H1 (cell line): ENCODE data around the gene AHI1. TPM values are rescaled to one million over a fixed set of nuclear protein-coding genes. Genes with fewer than 3 reads are reported as not detected.

Experiments
- CTCF ChIA-PET: fragments of 300-600 bp; sonication (Branson Sonifier 250); formaldehyde crosslinking; loops from one replicate; lab custom pipeline; 2021; ENCODE audit not compliant: partially characterized antibody; lab: Charles Lee
- POLR2A ChIA-PET: fragments of 300-600 bp; sonication (Branson Sonifier 250); formaldehyde crosslinking; loops from one replicate; lab custom pipeline; 2021; ENCODE audit warnings: inconsistent platforms; ENCODE audit not compliant: partially characterized antibody; lab: Charles Lee
- DNase-seq, 2 experiments: peaks; one replicate each; pipeline versions ENCODE4 v3.0.0 to v3.0.0-alpha.2; 2010 to 2022; ENCODE audit warnings: low spot score in 2 of 2, low read depth in 1 of 2, mixed read lengths in 1 of 2
- FAIRE-seq: peaks from 2 replicates; lab custom pipeline; 2011; peaks lifted over from hg19 to GRCh38; lab: Jason Lieb, UNC
- H2AFZ ChIP-seq: 2 replicates; pipeline ENCODE4 v1.8.1; 2012; ENCODE audit warnings: low read length, inconsistent platforms
- H2AK5ac ChIP-seq: 2 replicates; pipeline ENCODE4 v1.6.1; 2013; ENCODE audit warnings: low read depth, low read length
- H2BK120ac ChIP-seq: replicated peaks from 2 replicates; pipeline ENCODE3; 2013; ENCODE audit warnings: low read depth, low read length, inconsistent platforms
- H2BK12ac ChIP-seq: 2 replicates; pipeline ENCODE4 v1.6.1; 2013; ENCODE audit warnings: low read depth, low read length
- H2BK15ac ChIP-seq: 2 replicates; pipeline ENCODE4 v1.6.1; 2013; ENCODE audit warnings: low read length
- H2BK20ac ChIP-seq: 2 replicates; pipeline ENCODE4 v1.6.1; 2013; ENCODE audit warnings: low read length
- H2BK5ac ChIP-seq: 2 replicates; pipeline ENCODE4 v1.6.1; 2013; ENCODE audit warnings: low read depth, low read length
- H3K14ac ChIP-seq: 2 replicates; pipeline ENCODE4 v1.6.1; 2013; ENCODE audit warnings: inconsistent platforms; ENCODE audit not compliant: insufficient read length
- H3K18ac ChIP-seq: 2 replicates; pipeline ENCODE4 v1.6.1; 2013; ENCODE audit warnings: low read length; ENCODE audit errors: extremely low read depth
- H3K23ac ChIP-seq: 2 replicates; pipeline ENCODE4 v1.6.1; 2013; ENCODE audit warnings: inconsistent platforms; ENCODE audit not compliant: insufficient read length
- H3K23me2 ChIP-seq: 2 replicates; pipeline ENCODE4 v1.6.1; 2013; ENCODE audit warnings: low read depth, low read length
- H3K27ac ChIP-seq: 2 replicates; pipeline ENCODE4 v1.6.1; 2011; ENCODE audit warnings: low read depth, low read length, inconsistent platforms
- H3K27me3 ChIP-seq, 4 experiments: replicated peaks in 1 of 4; 1 replicate in 1 of 4; 2 replicates in 3 of 4; pipeline versions ENCODE4 v1.6.1 to v1.8.1; 2011 to 2013; ENCODE audit warnings: low read length in 3 of 4, mild to moderate bottlenecking in 3 of 4, inconsistent platforms in 2 of 4, mixed read lengths in 2 of 4, moderate library complexity in 1 of 4; ENCODE audit not compliant: control insufficient read depth in 3 of 4, insufficient read depth in 3 of 4; ENCODE audit errors: extremely low read depth in 1 of 4
- H3K36me3 ChIP-seq, 4 experiments: 2 replicates each; pipeline versions ENCODE4 v1.6.1 to v1.8.1; 2011 to 2013; ENCODE audit warnings: mild to moderate bottlenecking in 4 of 4, low read length in 3 of 4, moderate library complexity in 2 of 4, control low read depth in 1 of 4, inconsistent platforms in 1 of 4; ENCODE audit not compliant: insufficient read depth in 4 of 4, control insufficient read depth in 2 of 4
- H3K4ac ChIP-seq: replicated peaks from 2 replicates; pipeline ENCODE3; 2013; ENCODE audit warnings: low read length, low read depth, mixed read lengths, inconsistent platforms; ENCODE audit not compliant: insufficient read length
- H3K4me1 ChIP-seq, 4 experiments: replicated peaks in 1 of 4; 1 replicate in 1 of 4; 2 replicates in 3 of 4; pipeline versions ENCODE4 v1.6.1 to v1.8.1; 2011 to 2013; ENCODE audit warnings: low read length in 3 of 4, inconsistent platforms in 2 of 4, mixed read lengths in 1 of 4; ENCODE audit not compliant: insufficient read depth in 4 of 4, control insufficient read depth in 3 of 4
- H3K4me2 ChIP-seq, 2 experiments: 2 replicates each; pipeline versions ENCODE4 v1.6.1 to v1.8.1; 2011 to 2013; ENCODE audit warnings: low read depth in 2 of 2, low read length in 2 of 2, control low read depth in 1 of 2, inconsistent platforms in 1 of 2, mild to moderate bottlenecking in 1 of 2; ENCODE audit not compliant: insufficient read depth in 1 of 2
- H3K4me3 ChIP-seq, 4 experiments: fragments of 200-600, 300-600 bp in 1 of 4; sonication (generic), shearing (Covaris generic), sonication (Bioruptor Twin) in 1 of 4; 2 replicates each; pipeline versions ENCODE4 v1.5.1 to v1.8.1; 2011 to 2016; ENCODE audit warnings: low read length in 4 of 4, low read depth in 3 of 4, control low read depth in 2 of 4, inconsistent platforms in 2 of 4, mild to moderate bottlenecking in 2 of 4, mixed read lengths in 1 of 4, moderate library complexity in 1 of 4; ENCODE audit not compliant: insufficient read depth in 2 of 4; ENCODE audit errors: extremely low read depth in 1 of 4
- H3K56ac ChIP-seq: replicated peaks from 2 replicates; pipeline ENCODE3; 2013; ENCODE audit warnings: low read depth, mild to moderate bottlenecking, mixed read lengths, low read length, inconsistent platforms; ENCODE audit not compliant: insufficient read length
- H3K79me1 ChIP-seq: 2 replicates; pipeline ENCODE4 v1.6.1; 2013; ENCODE audit warnings: low read depth, low read length, control low read depth
- H3K79me2 ChIP-seq, 2 experiments: 2 replicates each; pipeline versions ENCODE4 v1.6.1 to v1.8.1; 2012 to 2013; ENCODE audit warnings: low read length in 2 of 2, mild to moderate bottlenecking in 2 of 2, inconsistent platforms in 1 of 2; ENCODE audit not compliant: insufficient read depth in 2 of 2, control insufficient read depth in 1 of 2
- H3K9ac ChIP-seq, 4 experiments: replicated peaks in 1 of 4; 1 replicate in 1 of 4; 2 replicates in 3 of 4; pipeline versions ENCODE4 v1.6.1 to v1.8.1; 2011 to 2013; ENCODE audit warnings: low read depth in 3 of 4, low read length in 3 of 4, control low read depth in 2 of 4, mild to moderate bottlenecking in 2 of 4, moderate library complexity in 2 of 4, inconsistent platforms in 1 of 4; ENCODE audit errors: extremely low read depth in 1 of 4
- H3K9me3 ChIP-seq, 2 experiments: 2 replicates each; pipeline versions ENCODE4 v1.6.1 to v1.8.1; 2012 to 2013; ENCODE audit warnings: mild to moderate bottlenecking in 2 of 2, moderate library complexity in 2 of 2, control low read depth in 1 of 2, inconsistent platforms in 1 of 2, low read depth in 1 of 2, low read length in 1 of 2, mixed read lengths in 1 of 2; ENCODE audit not compliant: insufficient read depth in 2 of 2
- H4K20me1 ChIP-seq, 2 experiments: replicated peaks in 1 of 2; 2 replicates each; pipeline versions ENCODE3 to v1.8.1; 2011 to 2013; ENCODE audit warnings: inconsistent platforms in 2 of 2, low read length in 2 of 2, mild to moderate bottlenecking in 1 of 2; ENCODE audit not compliant: insufficient read depth in 2 of 2, control insufficient read depth in 1 of 2
- H4K5ac ChIP-seq: 2 replicates; pipeline ENCODE4 v1.6.1; 2013; ENCODE audit warnings: low read length, low read depth, mixed read lengths, inconsistent platforms; ENCODE audit not compliant: insufficient read length
- H4K8ac ChIP-seq: 2 replicates; pipeline ENCODE4 v1.8.0; 2013; ENCODE audit warnings: mild to moderate bottlenecking, moderate library complexity, low read length, inconsistent platforms; ENCODE audit not compliant: insufficient read depth; ENCODE audit errors: extremely low read depth
- H4K91ac ChIP-seq: replicated peaks from 2 replicates; pipeline ENCODE3; 2013; ENCODE audit warnings: low read length, mixed read lengths, inconsistent platforms; ENCODE audit not compliant: insufficient read length
- ATF3 ChIP-seq: IDR thresholded peaks from 2 replicates; pipeline ENCODE4 v1.6.1; 2011; ENCODE audit warnings: low read depth, mild to moderate bottlenecking, low read length; ENCODE audit not compliant: insufficient read depth
- CTBP2 ChIP-seq: IDR thresholded peaks from 2 replicates; pipeline ENCODE4 v1.7.0; 2011; ENCODE audit warnings: borderline replicate concordance, mild to moderate bottlenecking, moderate library complexity, mixed read lengths, low read length; ENCODE audit not compliant: insufficient read depth, insufficient read length
- KDM4A ChIP-seq: IDR thresholded peaks from one replicate; pipeline ENCODE4 v1.7.1; 2012; ENCODE audit warnings: low read depth, mild to moderate bottlenecking, moderate library complexity, low read length, inconsistent platforms; ENCODE audit not compliant: severe bottlenecking
- MAFK ChIP-seq: IDR thresholded peaks from 2 replicates; pipeline ENCODE4 v1.6.1; 2012; ENCODE audit warnings: low read depth, mild to moderate bottlenecking, improper control_type of control experiment, low read length
- SIRT6 ChIP-seq: IDR thresholded peaks from one replicate; pipeline ENCODE4 v1.7.1; 2012; ENCODE audit warnings: low read length, inconsistent platforms
- TAF7 ChIP-seq: optimal IDR thresholded peaks from 2 replicates; pipeline ENCODE3; 2011; ENCODE audit warnings: low read depth, mild to moderate bottlenecking, inconsistent platforms, low read length, moderate library complexity, borderline replicate concordance
- WGBS, 2 experiments: shearing (Covaris generic) in 1 of 2; methylation state at CpG; one replicate each; pipeline versions ENCODE4 v1.1.6 to v1.1.7; 2013 to 2015; ENCODE audit warnings: low lambda C conversion rate in 2 of 2, mixed read lengths in 2 of 2, inconsistent platforms in 1 of 2, low coverage in 1 of 2, missing lambda C conversion rate in 1 of 2; ENCODE audit not compliant: insufficient replicate concordance in 2 of 2, insufficient coverage in 1 of 2, insufficient read length in 1 of 2; ENCODE audit errors: extremely low coverage in 1 of 2, missing lambda C conversion rate in 1 of 2; 5-methylcytosine and 5-hydroxymethylcytosine counted together
- polyA plus RNA-seq, 7 experiments: library from polyadenylated mRNA; depleted of rRNA in 3 of 7; stranded (reverse) in 5 of 7; unstranded in 2 of 7; fragments of >200 nt in 5 of 7; fragments of 200-250 nt in 2 of 7; gene quantifications; 1 replicate in 5 of 7; 2 replicates in 1 of 7; 4 replicates in 1 of 7; pipeline versions ENCODE4 v1.2.1 to v1.2.3, GENCODE V29; 2011 to 2013; ENCODE audit warnings: missing spikeins in 2 of 7, mixed read lengths in 2 of 7
- total RNA-seq: library from RNA; stranded (reverse); fragmentation: NEBNext Ultra II Directional; extraction: Animal tissue kit (Norgen Biotek cat#: 25700); gene quantifications from 2 replicates; pipeline ENCODE4 v1.2.1, GENCODE V29; 2021

AHI1 gene
- total and polyA plus RNA-seq, 2 of the 8 experiments (the other 6 are each of a cell fraction or from before 2014, with no cell fraction given): 4.2 to 19.6 TPM

GRCh38 chr6:135267085-135267484, 230.5 kb downstream of the AHI1 start:
- Histone ChIP-seq H3K18ac (no peak overlapping the region), H3K9ac (no peak overlapping the region), H3K56ac (no peak overlapping the region), H2AFZ (no peak overlapping the region), H3K14ac (no peak overlapping the region), H3K9me3 (no peaks in the 10 kb centered on the region), H2BK15ac (no peak overlapping the region), H4K8ac (no peak overlapping the region), H3K27ac (no peak overlapping the region), H2BK120ac (no peak overlapping the region), H3K23me2 (no peaks in the 10 kb centered on the region; the same call in 1 of the 2 replicates), H3K4ac (no peak overlapping the region), H4K20me1 (no peaks in the 10 kb centered on the region), H4K91ac (no peak overlapping the region)
- CTCF ChIA-PET: interaction anchor here (4.4 kb wide), 1 partner anchor 10 kb away, joined by 20 read pairs; no protein-coding TSS in a partner anchor
- DNase-seq (peak in 1 of 2 experiments; percentile 35), FAIRE-seq (no peak)
- WGBS, 2 experiments: 64% methylated on average over 2 of the region's 2 CpGs; no CpG with 5 or more reads in 1 of the 2 experiments
- TF ChIP-seq KDM4A (no peak), ATF3 (no peak), MAFK (no peak), SIRT6 (no peak), CTBP2 (no peak), TAF7 (no peak)
- TF ChIP-seq, all 59 proteins: peak for 0
- H3K79me1 ChIP-seq: no peaks in the 10 kb centered on the region
- peaks cover 0 to 4% (median 1%) of the 10 kb centered on the region in 4 experiments; a peak in 3 of 7 replicates for H3K27me3 ChIP-seq
- H3K79me2 ChIP-seq: no peaks in the 10 kb centered on the region
- no peak overlapping the region for H4K5ac ChIP-seq
- no peak overlapping the region for H3K23ac ChIP-seq
- H3K4me1 ChIP-seq: peaks cover 5 to 19% (median 13%) of the 10 kb centered on the region in 4 experiments; a peak in 5 of 7 replicates
- no peak overlapping the region for H3K4me2 ChIP-seq
- H2BK12ac ChIP-seq: no peak overlapping the region
- H3K36me3 ChIP-seq: no peaks in the 10 kb centered on the region
- POLR2A ChIA-PET: interaction anchor here (1.6 kb wide), 1 partner anchor 16 kb away, joined by 3 read pairs; no protein-coding TSS in a partner anchor
- no peak overlapping the region for H2BK5ac ChIP-seq
- no peak overlapping the region for H2AK5ac ChIP-seq
- H3K4me3 ChIP-seq: no peak overlapping the region
- H2BK20ac ChIP-seq: no peak overlapping the region
